Measurements from ENCODE around the gene POMT2.
"Not testable (repeated sequence)": the region's sequence is repeated elsewhere in the genome, so short reads cannot be mapped to it uniquely, and the experiment has no call there.

The POMT2 gene

DNA sequence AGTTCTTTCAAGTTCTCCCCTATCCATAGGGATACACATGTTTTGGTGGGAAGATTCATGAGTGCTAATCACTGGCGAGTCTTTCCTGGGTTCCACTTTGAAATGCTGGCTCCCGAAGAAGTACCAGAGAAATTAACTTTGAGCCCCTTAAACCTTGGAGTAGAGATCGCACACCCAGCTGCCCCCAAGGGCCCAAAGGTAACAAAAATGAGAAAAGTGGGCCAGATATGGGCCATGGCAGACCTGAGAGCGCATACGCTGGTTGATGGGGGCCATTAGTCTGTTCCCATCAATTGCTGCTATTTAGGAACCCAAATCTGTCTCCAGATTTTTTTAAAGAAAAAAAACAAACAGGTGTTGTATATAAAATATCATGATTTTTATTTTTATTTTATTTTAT lies 2.3 kb upstream of the POMT2 start (continued):
- TF ChIP-seq PATZ1 (CRISPR knock-in tag; IDR thresholded peaks at IDR 0.05; ENCODE audit: borderline replicate concordance), result no peak

DNA sequence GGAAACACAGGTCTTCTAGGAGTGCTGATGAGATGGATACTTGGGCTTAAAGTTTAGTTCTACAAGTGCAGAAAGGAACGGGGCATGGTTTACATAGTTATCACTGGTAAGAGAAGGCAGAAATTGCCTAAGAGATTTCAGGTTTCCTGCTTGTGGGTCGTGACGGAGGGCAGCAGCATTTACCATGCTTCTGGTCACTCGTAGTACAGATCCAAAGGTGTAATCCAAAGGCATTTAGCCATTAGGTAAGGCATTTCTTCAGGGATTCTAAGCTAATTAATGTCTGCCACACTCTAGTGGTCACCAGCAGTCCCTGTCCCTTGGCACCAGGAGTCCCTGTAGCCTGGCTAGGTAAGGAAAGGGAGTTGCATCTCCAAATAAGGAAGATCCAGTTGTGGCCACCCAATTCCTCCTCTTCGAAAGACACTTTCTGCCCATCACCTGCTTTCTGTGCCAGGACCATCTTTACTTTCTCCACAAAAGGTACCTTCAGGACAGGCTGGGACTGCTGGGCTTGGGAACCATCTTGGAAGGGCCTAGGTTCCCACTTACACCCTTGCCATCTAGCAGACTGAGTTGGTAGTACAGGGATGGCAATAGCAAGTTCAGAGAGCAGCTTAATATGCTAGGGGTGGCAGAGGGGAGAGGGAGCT lies 1.7 kb upstream of the POMT2 start:
- TF ChIP-seq CSDC2 (CRISPR knock-in tag; IDR thresholded peaks at IDR 0.05) (no peak), OSR1 (CRISPR knock-in tag; IDR thresholded peaks at IDR 0.05) (no peak), ZNF70 (CRISPR knock-in tag; IDR thresholded peaks at IDR 0.05) (no peak)
- ATAC-seq, result no peak

- ATAC-seq, result no peak
- TF ChIP-seq POU6F1 (CRISPR knock-in tag; IDR thresholded peaks at IDR 0.05; ENCODE audit: borderline replicate concordance, low read depth), result no peak
- TF ChIP-seq GLIS3 (CRISPR knock-in tag; IDR thresholded peaks at IDR 0.05), result no peak
- TF ChIP-seq CSRNP3 (CRISPR knock-in tag; IDR thresholded peaks at IDR 0.05), result no peak
- TF ChIP-seq ZFP30 (CRISPR knock-in tag; IDR thresholded peaks at IDR 0.05), result no peak
Observed at GRCh38 chr14:77319422-77319821, 1.3 kb downstream of the POMT2 start.

GRCh38 chr14:77318756-77319155 lies 1.9 kb downstream of the POMT2 start:
- ATAC-seq, result not testable (repeated sequence)

- ATAC-seq, result no peak
- TF ChIP-seq RARB (CRISPR knock-in tag; IDR thresholded peaks at IDR 0.05), result no peak
- no peak for TF ChIP-seq SNAI2 (CRISPR knock-in tag; IDR thresholded peaks at IDR 0.05)
- no peak for TF ChIP-seq POU6F1 (CRISPR knock-in tag; IDR thresholded peaks at IDR 0.05; ENCODE audit: borderline replicate concordance, low read depth)
- TF ChIP-seq, protein P1, sequence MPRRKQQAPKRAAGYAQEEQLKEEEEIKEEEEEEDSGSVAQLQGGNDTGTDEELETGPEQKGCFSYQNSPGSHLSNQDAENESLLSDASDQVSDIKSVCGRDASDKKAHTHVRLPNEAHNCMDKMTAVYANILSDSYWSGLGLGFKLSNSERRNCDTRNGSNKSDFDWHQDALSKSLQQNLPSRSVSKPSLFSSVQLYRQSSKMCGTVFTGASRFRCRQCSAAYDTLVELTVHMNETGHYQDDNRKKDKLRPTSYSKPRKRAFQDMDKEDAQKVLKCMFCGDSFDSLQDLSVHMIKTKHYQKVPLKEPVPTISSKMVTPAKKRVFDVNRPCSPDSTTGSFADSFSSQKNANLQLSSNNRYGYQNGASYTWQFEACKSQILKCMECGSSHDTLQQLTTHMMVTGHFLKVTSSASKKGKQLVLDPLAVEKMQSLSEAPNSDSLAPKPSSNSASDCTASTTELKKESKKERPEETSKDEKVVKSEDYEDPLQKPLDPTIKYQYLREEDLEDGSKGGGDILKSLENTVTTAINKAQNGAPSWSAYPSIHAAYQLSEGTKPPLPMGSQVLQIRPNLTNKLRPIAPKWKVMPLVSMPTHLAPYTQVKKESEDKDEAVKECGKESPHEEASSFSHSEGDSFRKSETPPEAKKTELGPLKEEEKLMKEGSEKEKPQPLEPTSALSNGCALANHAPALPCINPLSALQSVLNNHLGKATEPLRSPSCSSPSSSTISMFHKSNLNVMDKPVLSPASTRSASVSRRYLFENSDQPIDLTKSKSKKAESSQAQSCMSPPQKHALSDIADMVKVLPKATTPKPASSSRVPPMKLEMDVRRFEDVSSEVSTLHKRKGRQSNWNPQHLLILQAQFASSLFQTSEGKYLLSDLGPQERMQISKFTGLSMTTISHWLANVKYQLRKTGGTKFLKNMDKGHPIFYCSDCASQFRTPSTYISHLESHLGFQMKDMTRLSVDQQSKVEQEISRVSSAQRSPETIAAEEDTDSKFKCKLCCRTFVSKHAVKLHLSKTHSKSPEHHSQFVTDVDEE (CRISPR knock-in tag; IDR thresholded peaks at IDR 0.05), result no peak
- no peak for TF ChIP-seq CSRNP3 (CRISPR knock-in tag; IDR thresholded peaks at IDR 0.05)
Observed at GRCh38 chr14:77318006-77318553, 2.6 kb downstream of the POMT2 start.

All from SK-N-SH treated with all-trans-retinoic acid at 6 μM for 48 hours (cell line).